WTC11 (cell line): Measurements from ENCODE around the gene S100A13. TPM values are rescaled to one million over a fixed set of nuclear protein-coding genes. Genes with fewer than 3 reads are reported as not detected.

Experiments used
- ATAC-seq: fragments of 200-7000 bp; cut with Tn5 transposase; 2 replicates; pipeline ENCODE4 v1.10.0; 2021; ENCODE audit warnings: mild to moderate bottlenecking, moderate library complexity
- CTCF ChIA-PET: fragments of 300-600 bp; sonication (Branson Sonifier 250); formaldehyde crosslinking; loops from one replicate; lab custom pipeline; 2021; ENCODE audit warnings: antibody characterized with exemption; lab: Charles Lee
- POLR2A ChIA-PET: fragments of 350-600 bp; sonication (Branson Sonifier 250); formaldehyde crosslinking; loops from one replicate; lab custom pipeline; 2021; ENCODE audit warnings: antibody characterized with exemption; lab: Charles Lee
- DNase-seq: peaks from one replicate; pipeline ENCODE4 v3.0.0; 2021; ENCODE audit warnings: low spot score
- H3K27ac Mint-ChIP-seq: 2 replicates; pipeline ENCODE4 v1.8.0; 2021; ENCODE audit warnings: mixed read lengths
- H3K27me3 Mint-ChIP-seq: 2 replicates; pipeline ENCODE4 v1.8.0; 2021; ENCODE audit warnings: low read depth, mild to moderate bottlenecking, moderate library complexity, mixed read lengths
- H3K36me3 Mint-ChIP-seq: 2 replicates; pipeline ENCODE4 v1.8.0; 2021; ENCODE audit warnings: mixed read lengths
- H3K4me1 Mint-ChIP-seq: 2 replicates; pipeline ENCODE4 v1.8.0; 2022; ENCODE audit warnings: mixed read lengths
- H3K4me3 Mint-ChIP-seq: 2 replicates; pipeline ENCODE4 v1.8.0; 2021; ENCODE audit warnings: mild to moderate bottlenecking, moderate library complexity, mixed read lengths
- H3K9me3 Mint-ChIP-seq: 2 replicates; pipeline ENCODE4 v1.8.0; 2021; ENCODE audit warnings: mixed read lengths
- ATF1 ChIP-seq: sonication (generic); formaldehyde crosslinking; IDR thresholded peaks from 2 replicates; pipeline ENCODE4 v1.8.1; 2023; ENCODE audit warnings: mild to moderate bottlenecking, moderate library complexity, missing genetic modification reagents
- ELF4 ChIP-seq: sonication (generic); formaldehyde crosslinking; IDR thresholded peaks from 2 replicates; pipeline ENCODE4 v1.8.1; 2022; ENCODE audit warnings: low read depth, mild to moderate bottlenecking, moderate library complexity, missing genetic modification reagents
- FOXJ3 ChIP-seq: sonication (generic); formaldehyde crosslinking; IDR thresholded peaks from 2 replicates; pipeline ENCODE4 v1.9.0; 2021; ENCODE audit warnings: missing genetic modification reagents, mild to moderate bottlenecking, borderline replicate concordance
- GABPB1 ChIP-seq: sonication (generic); formaldehyde crosslinking; IDR thresholded peaks from 2 replicates; pipeline ENCODE4 v1.8.1; 2023; ENCODE audit warnings: mild to moderate bottlenecking, missing genetic modification reagents
- GRHL2 ChIP-seq: fragments of 250-450 bp; sonication (Bioruptor Pico); IDR thresholded peaks from 2 replicates; pipeline ENCODE4 v1.8.0; 2022; ENCODE audit warnings: mild to moderate bottlenecking, moderate library complexity; ENCODE audit not compliant: insufficient replicate concordance, severe bottlenecking
- JAZF1 ChIP-seq: fragments of 250-450 bp; sonication (Bioruptor Pico); IDR thresholded peaks from 2 replicates; pipeline ENCODE4 v1.9.0; 2021; ENCODE audit warnings: moderate library complexity, mild to moderate bottlenecking, inconsistent platforms
- NR2C2 ChIP-seq: sonication (generic); formaldehyde crosslinking; IDR thresholded peaks from 2 replicates; pipeline ENCODE4 v1.8.0; 2022; ENCODE audit warnings: mild to moderate bottlenecking, missing genetic modification reagents
- OVOL2 ChIP-seq: fragments of 250-450 bp; sonication (Bioruptor Pico); IDR thresholded peaks from 2 replicates; pipeline ENCODE4 v1.9.0; 2021; ENCODE audit warnings: mild to moderate bottlenecking, borderline replicate concordance
- RORB ChIP-seq: fragments of 250-450 bp; sonication (Bioruptor Pico); IDR thresholded peaks from 2 replicates; pipeline ENCODE4 v1.9.0; 2021; ENCODE audit warnings: mild to moderate bottlenecking
- SP1 ChIP-seq: sonication (generic); formaldehyde crosslinking; conservative IDR thresholded peaks from 2 replicates; pipeline ENCODE4 v1.8.1; 2022; ENCODE audit warnings: missing genetic modification reagents
- TCF7 ChIP-seq: sonication (generic); formaldehyde crosslinking; IDR thresholded peaks from 2 replicates; pipeline ENCODE4 v1.8.0; 2022; ENCODE audit warnings: mild to moderate bottlenecking, low read depth, missing genetic modification reagents, moderate library complexity
- TP53 ChIP-seq: sonication (generic); formaldehyde crosslinking; IDR thresholded peaks from 2 replicates; pipeline ENCODE4 v1.8.1; 2023; ENCODE audit warnings: mild to moderate bottlenecking, missing genetic modification reagents
- ZNF138 ChIP-seq: sonication (generic); formaldehyde crosslinking; conservative IDR thresholded peaks from 2 replicates; pipeline ENCODE4 v1.8.1; 2022; ENCODE audit warnings: mild to moderate bottlenecking, moderate library complexity, missing genetic modification reagents
- ZNF263 ChIP-seq: sonication (generic); formaldehyde crosslinking; IDR thresholded peaks from 2 replicates; pipeline ENCODE4 v1.8.1; 2022; ENCODE audit warnings: low read depth, mild to moderate bottlenecking, moderate library complexity, missing genetic modification reagents
- ZNF396 ChIP-seq: fragments of 250-450 bp; sonication (Bioruptor Pico); IDR thresholded peaks from 2 replicates; pipeline ENCODE4 v1.8.0; 2021; ENCODE audit warnings: mild to moderate bottlenecking, moderate library complexity, borderline replicate concordance
- ZNF671 ChIP-seq: fragments of 250-450 bp; sonication (Bioruptor Pico); IDR thresholded peaks from 2 replicates; pipeline ENCODE4 v1.8.0; 2021; ENCODE audit warnings: mild to moderate bottlenecking
- total RNA-seq: library from RNA; stranded (reverse); gene quantifications from 3 replicates; pipeline ENCODE4 v1.2.3, GENCODE V29; 2021
- TF ChIP-seq, protein P1 (sequence below): sonication (generic); formaldehyde crosslinking; IDR thresholded peaks from 2 replicates; pipeline ENCODE4 v1.8.0; 2022; ENCODE audit warnings: missing genetic modification reagents
- TF ChIP-seq, protein P2 (sequence below): fragments of 250-450 bp; sonication (Bioruptor Pico); IDR thresholded peaks from 2 replicates; pipeline ENCODE4 v1.9.0; 2021; ENCODE audit warnings: moderate library complexity, mild to moderate bottlenecking, inconsistent platforms, borderline replicate concordance
- TF ChIP-seq, protein P3 (sequence below): sonication (generic); formaldehyde crosslinking; IDR thresholded peaks from 2 replicates; pipeline ENCODE4 v1.8.1; 2022; ENCODE audit warnings: low read depth, missing genetic modification reagents, borderline replicate concordance
- TF ChIP-seq, protein P4 (sequence below): sonication (generic); formaldehyde crosslinking; IDR thresholded peaks from 2 replicates; pipeline ENCODE4 v1.8.1; 2023; ENCODE audit warnings: mild to moderate bottlenecking, missing genetic modification reagents, borderline replicate concordance
- TF ChIP-seq, protein P5 (sequence below): sonication (generic); formaldehyde crosslinking; IDR thresholded peaks from 2 replicates; pipeline ENCODE4 v1.8.1; 2023; ENCODE audit warnings: mild to moderate bottlenecking, missing genetic modification reagents
- TF ChIP-seq, protein P6 (sequence below): fragments of 250-450 bp; sonication (Bioruptor Pico); conservative IDR thresholded peaks from 2 replicates; pipeline ENCODE4 v1.9.0; 2021; ENCODE audit warnings: mild to moderate bottlenecking

S100A13 gene
- total RNA-seq, 1 experiment from 2014 or later, result 68.4 TPM

DNA sequence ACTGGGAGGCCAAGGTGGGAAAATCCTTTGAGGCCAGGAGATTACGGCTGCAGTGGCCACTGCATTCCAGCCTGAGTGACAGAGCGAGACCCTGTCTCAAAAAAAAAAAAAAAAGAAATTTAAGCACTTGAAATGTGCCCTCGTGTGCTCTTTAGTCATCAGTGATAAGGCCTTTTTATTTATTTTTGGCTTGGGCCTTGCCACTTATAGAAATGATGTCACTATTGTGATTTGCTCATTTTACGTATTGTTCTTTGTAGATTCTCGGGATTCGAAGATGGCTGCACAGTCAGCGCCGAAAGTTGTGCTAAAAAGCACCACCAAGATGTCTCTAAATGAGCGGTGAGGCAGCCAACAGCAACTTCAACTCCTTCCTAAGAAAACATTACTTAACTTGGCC lies 9.0 kb upstream of the S100A13 start (continued):
- TF ChIP-seq, protein P1, sequence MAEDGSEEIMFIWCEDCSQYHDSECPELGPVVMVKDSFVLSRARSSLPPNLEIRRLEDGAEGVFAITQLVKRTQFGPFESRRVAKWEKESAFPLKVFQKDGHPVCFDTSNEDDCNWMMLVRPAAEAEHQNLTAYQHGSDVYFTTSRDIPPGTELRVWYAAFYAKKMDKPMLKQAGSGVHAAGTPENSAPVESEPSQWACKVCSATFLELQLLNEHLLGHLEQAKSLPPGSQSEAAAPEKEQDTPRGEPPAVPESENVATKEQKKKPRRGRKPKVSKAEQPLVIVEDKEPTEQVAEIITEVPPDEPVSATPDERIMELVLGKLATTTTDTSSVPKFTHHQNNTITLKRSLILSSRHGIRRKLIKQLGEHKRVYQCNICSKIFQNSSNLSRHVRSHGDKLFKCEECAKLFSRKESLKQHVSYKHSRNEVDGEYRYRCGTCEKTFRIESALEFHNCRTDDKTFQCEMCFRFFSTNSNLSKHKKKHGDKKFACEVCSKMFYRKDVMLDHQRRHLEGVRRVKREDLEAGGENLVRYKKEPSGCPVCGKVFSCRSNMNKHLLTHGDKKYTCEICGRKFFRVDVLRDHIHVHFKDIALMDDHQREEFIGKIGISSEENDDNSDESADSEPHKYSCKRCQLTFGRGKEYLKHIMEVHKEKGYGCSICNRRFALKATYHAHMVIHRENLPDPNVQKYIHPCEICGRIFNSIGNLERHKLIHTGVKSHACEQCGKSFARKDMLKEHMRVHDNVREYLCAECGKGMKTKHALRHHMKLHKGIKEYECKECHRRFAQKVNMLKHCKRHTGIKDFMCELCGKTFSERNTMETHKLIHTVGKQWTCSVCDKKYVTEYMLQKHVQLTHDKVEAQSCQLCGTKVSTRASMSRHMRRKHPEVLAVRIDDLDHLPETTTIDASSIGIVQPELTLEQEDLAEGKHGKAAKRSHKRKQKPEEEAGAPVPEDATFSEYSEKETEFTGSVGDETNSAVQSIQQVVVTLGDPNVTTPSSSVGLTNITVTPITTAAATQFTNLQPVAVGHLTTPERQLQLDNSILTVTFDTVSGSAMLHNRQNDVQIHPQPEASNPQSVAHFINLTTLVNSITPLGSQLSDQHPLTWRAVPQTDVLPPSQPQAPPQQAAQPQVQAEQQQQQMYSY, result no peak
- no peak for TF ChIP-seq TP53 (CRISPR knock-in tag)
- no peak for TF ChIP-seq OVOL2 (CRISPR knock-in tag)
- TF ChIP-seq ZNF396, result no peak
- TF ChIP-seq SP1, result no peak
- TF ChIP-seq, protein P2, sequence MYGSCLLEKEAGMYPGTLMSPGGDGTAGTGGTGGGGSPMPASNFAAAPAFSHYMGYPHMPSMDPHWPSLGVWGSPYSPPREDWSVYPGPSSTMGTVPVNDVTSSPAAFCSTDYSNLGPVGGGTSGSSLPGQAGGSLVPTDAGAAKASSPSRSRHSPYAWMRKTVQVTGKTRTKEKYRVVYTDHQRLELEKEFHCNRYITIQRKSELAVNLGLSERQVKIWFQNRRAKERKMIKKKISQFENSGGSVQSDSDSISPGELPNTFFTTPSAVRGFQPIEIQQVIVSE (CRISPR knock-in tag), result no peak
- no peak for TF ChIP-seq TCF7 (CRISPR knock-in tag)
- TF ChIP-seq, protein P3, sequence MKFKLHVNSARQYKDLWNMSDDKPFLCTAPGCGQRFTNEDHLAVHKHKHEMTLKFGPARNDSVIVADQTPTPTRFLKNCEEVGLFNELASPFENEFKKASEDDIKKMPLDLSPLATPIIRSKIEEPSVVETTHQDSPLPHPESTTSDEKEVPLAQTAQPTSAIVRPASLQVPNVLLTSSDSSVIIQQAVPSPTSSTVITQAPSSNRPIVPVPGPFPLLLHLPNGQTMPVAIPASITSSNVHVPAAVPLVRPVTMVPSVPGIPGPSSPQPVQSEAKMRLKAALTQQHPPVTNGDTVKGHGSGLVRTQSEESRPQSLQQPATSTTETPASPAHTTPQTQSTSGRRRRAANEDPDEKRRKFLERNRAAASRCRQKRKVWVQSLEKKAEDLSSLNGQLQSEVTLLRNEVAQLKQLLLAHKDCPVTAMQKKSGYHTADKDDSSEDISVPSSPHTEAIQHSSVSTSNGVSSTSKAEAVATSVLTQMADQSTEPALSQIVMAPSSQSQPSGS (CRISPR knock-in tag), result no peak
- TF ChIP-seq ATF1 (CRISPR knock-in tag), result no peak
- TF ChIP-seq, protein P4, sequence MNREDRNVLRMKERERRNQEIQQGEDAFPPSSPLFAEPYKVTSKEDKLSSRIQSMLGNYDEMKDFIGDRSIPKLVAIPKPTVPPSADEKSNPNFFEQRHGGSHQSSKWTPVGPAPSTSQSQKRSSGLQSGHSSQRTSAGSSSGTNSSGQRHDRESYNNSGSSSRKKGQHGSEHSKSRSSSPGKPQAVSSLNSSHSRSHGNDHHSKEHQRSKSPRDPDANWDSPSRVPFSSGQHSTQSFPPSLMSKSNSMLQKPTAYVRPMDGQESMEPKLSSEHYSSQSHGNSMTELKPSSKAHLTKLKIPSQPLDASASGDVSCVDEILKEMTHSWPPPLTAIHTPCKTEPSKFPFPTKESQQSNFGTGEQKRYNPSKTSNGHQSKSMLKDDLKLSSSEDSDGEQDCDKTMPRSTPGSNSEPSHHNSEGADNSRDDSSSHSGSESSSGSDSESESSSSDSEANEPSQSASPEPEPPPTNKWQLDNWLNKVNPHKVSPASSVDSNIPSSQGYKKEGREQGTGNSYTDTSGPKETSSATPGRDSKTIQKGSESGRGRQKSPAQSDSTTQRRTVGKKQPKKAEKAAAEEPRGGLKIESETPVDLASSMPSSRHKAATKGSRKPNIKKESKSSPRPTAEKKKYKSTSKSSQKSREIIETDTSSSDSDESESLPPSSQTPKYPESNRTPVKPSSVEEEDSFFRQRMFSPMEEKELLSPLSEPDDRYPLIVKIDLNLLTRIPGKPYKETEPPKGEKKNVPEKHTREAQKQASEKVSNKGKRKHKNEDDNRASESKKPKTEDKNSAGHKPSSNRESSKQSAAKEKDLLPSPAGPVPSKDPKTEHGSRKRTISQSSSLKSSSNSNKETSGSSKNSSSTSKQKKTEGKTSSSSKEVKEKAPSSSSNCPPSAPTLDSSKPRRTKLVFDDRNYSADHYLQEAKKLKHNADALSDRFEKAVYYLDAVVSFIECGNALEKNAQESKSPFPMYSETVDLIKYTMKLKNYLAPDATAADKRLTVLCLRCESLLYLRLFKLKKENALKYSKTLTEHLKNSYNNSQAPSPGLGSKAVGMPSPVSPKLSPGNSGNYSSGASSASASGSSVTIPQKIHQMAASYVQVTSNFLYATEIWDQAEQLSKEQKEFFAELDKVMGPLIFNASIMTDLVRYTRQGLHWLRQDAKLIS (CRISPR knock-in tag), result no peak

DNA sequence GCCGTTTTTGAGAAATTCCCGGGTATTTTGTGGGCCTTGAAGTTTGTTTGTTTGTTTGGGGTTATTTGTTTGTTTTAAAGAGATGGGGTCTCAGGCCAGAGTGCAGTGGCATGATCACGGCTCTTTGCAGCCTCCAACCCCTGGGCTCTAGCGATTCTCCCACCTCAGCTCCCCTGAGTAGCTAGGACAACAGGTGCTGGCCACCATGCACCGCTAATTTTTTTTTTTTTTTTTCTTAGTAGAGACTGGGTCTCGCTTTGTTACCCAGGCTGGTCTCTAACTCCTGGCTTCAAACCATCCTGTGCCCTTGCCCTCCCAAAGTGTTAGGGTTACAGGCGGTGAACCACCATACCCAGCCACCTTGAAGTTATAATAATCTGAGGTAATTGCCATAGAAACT lies 8.6 kb upstream of the S100A13 start:
- H3K27me3 Mint-ChIP-seq, result no peaks in the 10 kb centered on the region
- POLR2A ChIA-PET, result interaction anchor here (0.9 kb wide), 1 partner anchor 9 kb away, joined by 3 read pairs; the partner anchor contains the start of gene S100A13
- H3K4me3 Mint-ChIP-seq, result peak overlapping the region; percentile 86
- H3K4me1 Mint-ChIP-seq, result peaks cover 15% of the 10 kb centered on the region
- no peaks in the 10 kb centered on the region; the same call in 1 of the 2 replicates for H3K9me3 Mint-ChIP-seq
- DNase-seq, result no peak
- H3K27ac Mint-ChIP-seq, result peak overlapping the region; percentile 84
- H3K36me3 Mint-ChIP-seq, result peaks cover 47% of the 10 kb centered on the region
- CTCF ChIA-PET, result interaction anchor here (1.0 to 2.5 kb wide), 3 partner anchors 8 to 67 kb away, joined by 3 to 19 read pairs (median 6); partner anchors contain the start of gene S100A13
- no peak for ATAC-seq
- TF ChIP-seq, protein P5, sequence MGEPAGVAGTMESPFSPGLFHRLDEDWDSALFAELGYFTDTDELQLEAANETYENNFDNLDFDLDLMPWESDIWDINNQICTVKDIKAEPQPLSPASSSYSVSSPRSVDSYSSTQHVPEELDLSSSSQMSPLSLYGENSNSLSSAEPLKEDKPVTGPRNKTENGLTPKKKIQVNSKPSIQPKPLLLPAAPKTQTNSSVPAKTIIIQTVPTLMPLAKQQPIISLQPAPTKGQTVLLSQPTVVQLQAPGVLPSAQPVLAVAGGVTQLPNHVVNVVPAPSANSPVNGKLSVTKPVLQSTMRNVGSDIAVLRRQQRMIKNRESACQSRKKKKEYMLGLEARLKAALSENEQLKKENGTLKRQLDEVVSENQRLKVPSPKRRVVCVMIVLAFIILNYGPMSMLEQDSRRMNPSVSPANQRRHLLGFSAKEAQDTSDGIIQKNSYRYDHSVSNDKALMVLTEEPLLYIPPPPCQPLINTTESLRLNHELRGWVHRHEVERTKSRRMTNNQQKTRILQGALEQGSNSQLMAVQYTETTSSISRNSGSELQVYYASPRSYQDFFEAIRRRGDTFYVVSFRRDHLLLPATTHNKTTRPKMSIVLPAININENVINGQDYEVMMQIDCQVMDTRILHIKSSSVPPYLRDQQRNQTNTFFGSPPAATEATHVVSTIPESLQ (CRISPR knock-in tag), result no peak
- TF ChIP-seq ZNF138 (CRISPR knock-in tag), result no peak
- no peak for TF ChIP-seq JAZF1
- no peak for TF ChIP-seq SP1
- TF ChIP-seq OVOL2 (CRISPR knock-in tag), result no peak
- TF ChIP-seq ZNF263 (CRISPR knock-in tag), result no peak
- TF ChIP-seq, protein P6, sequence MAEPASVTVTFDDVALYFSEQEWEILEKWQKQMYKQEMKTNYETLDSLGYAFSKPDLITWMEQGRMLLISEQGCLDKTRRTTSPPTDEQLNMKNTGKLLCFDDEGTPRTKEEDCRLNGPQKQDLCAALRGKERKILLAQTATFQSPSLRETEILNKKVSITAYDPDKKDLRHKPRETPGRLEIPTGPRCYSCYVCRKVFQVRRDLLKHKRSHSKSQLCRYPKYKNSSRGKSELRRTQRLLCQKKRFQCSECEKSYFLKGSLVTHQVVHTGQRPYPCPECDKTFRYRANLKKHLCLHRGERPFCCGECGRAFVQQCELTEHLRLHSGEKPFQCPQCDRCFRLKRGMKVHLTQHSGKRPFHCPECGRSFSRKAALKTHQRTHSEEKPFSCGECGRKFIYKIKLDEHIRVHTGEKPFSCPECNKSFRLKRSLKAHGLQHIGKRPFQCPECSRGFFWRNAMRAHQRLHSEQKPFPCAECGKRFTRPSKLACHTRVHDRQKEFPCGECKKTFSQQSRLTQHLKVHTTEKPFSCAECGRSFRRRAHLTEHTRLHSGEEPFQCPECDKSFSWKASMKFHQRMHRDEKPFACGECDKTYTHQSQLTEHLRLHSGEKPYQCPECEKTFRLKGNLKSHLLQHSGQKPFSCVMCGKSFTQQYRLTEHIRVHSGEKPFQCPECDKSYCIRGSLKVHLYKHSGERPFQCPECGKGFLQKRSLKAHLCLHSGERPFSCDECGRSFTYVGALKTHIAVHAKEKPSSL (CRISPR knock-in tag), result no peak
- TF ChIP-seq ZNF671 (CRISPR knock-in tag), result no peak
- TF ChIP-seq ELF4, result no peak
- no peak for TF ChIP-seq GRHL2
- no peak for TF ChIP-seq NR2C2 (CRISPR knock-in tag)
- TF ChIP-seq RORB (CRISPR knock-in tag), result no peak
- TF ChIP-seq GABPB1 (CRISPR knock-in tag), result no peak
- TF ChIP-seq FOXJ3 (CRISPR knock-in tag), result no peak
